ENCODE measurements around the gene CFAP99.

Gene CFAP99

GRCh38 chr4:2406406-2406805 is 12.3 kb upstream of the CFAP99 start:
- H3K4me3 ChIP-seq (ENCODE audit: low read depth, low read length), result no peak overlapping the region
- no peak for TF ChIP-seq CTCF (IDR thresholded peaks at IDR 0.05; ENCODE audit: borderline replicate concordance, insufficient read depth, low read depth, low read length)

- no peak overlapping the region for H3K4me3 ChIP-seq (ENCODE audit: low read depth, low read length)
- TF ChIP-seq CTCF (IDR thresholded peaks at IDR 0.05; ENCODE audit: borderline replicate concordance, insufficient read depth, low read depth, low read length), result no peak
These were observed 11.8 kb upstream of the CFAP99 start for GRCh38 chr4:2406920-2407319.

GRCh38 chr4:2407991-2408342 is 10.8 kb upstream of the CFAP99 start:
- H3K4me3 ChIP-seq (ENCODE audit: low read depth, low read length), result no peak overlapping the region
- TF ChIP-seq CTCF (IDR thresholded peaks at IDR 0.05; ENCODE audit: borderline replicate concordance, insufficient read depth, low read depth, low read length), result no peak

- no peak overlapping the region for H3K4me3 ChIP-seq (ENCODE audit: low read depth, low read length)
- no peak for TF ChIP-seq CTCF (IDR thresholded peaks at IDR 0.05; ENCODE audit: borderline replicate concordance, insufficient read depth, low read depth, low read length)
These were observed 10.3 kb upstream of the CFAP99 start for GRCh38 chr4:2408401-2408958.

- no peak overlapping the region for H3K4me3 ChIP-seq (ENCODE audit: low read depth, low read length)
- TF ChIP-seq CTCF (IDR thresholded peaks at IDR 0.05; ENCODE audit: borderline replicate concordance, insufficient read depth, low read depth, low read length), result no peak
These were observed 9.8 kb upstream of the CFAP99 start for GRCh38 chr4:2408976-2409375.

GRCh38 chr4:2409381-2409783 is 9.4 kb upstream of the CFAP99 start:
- TF ChIP-seq CTCF (IDR thresholded peaks at IDR 0.05; ENCODE audit: borderline replicate concordance, insufficient read depth, low read depth, low read length), result no peak

GRCh38 chr4:2411786-2412510 is 6.8 kb upstream of the CFAP99 start:
- no peak for TF ChIP-seq CTCF (IDR thresholded peaks at IDR 0.05; ENCODE audit: borderline replicate concordance, insufficient read depth, low read depth, low read length)
- H3K4me3 ChIP-seq (ENCODE audit: low read depth, low read length), result no peak overlapping the region

More at GRCh38 chr4:2409381-2409783, 9.4 kb upstream of the CFAP99 start:
- H3K4me3 ChIP-seq (ENCODE audit: low read depth, low read length), result no peak overlapping the region

All from GM12875 (cell line).